Right atrium auricular region (tissue), 2 donors: Measurements from ENCODE around the gene TUBB4A. TPM values are rescaled to one million over a fixed set of nuclear protein-coding genes. Genes with fewer than 3 reads are reported as not detected.

Experiments used
- DNase-seq: peaks from one replicate; pipeline ENCODE4 v3.0.0-alpha.2; 2019; ENCODE audit warnings: low spot score
- H3K27ac ChIP-seq, 2 donors: fragments of 200-600 bp; sonication (generic); 1 replicate in 1 of 2; 2 replicates in 1 of 2; pipeline ENCODE4 v1.5.1; 2016 to 2019
- H3K27me3 ChIP-seq, 2 donors: fragments of 200-600 bp; sonication (generic); one replicate each; pipeline versions ENCODE4 v1.5.1 to v1.6.0; 2017 to 2019
- H3K36me3 ChIP-seq: fragments of 200-600 bp; sonication (generic); one replicate; pipeline ENCODE4 v1.5.1; 2016
- H3K4me1 ChIP-seq, 2 donors: fragments of 200-600 bp; sonication (generic); one replicate each; pipeline versions ENCODE4 v1.5.1 to v1.6.0; 2017 to 2019
- H3K4me3 ChIP-seq, 2 donors: fragments of 200-600 bp; sonication (generic); 1 replicate in 1 of 2; 2 replicates in 1 of 2; pipeline ENCODE4 v1.5.1; 2017 to 2019; ENCODE audit warnings: mild to moderate bottlenecking in 1 of 2, moderate library complexity in 1 of 2
- H3K9me3 ChIP-seq, 2 donors: fragments of 200-600 bp; sonication (generic); one replicate each; pipeline ENCODE4 v1.5.1; 2019
- CTCF ChIP-seq, 2 donors: fragments of 200-600 bp; sonication (generic); IDR thresholded peaks; one replicate each; pipeline ENCODE4 v1.5.1; 2019; ENCODE audit warnings: antibody characterized with exemption in 2 of 2
- total RNA-seq, 2 donors: library from RNA; depleted of rRNA; stranded (reverse); fragments of >200 nt; gene quantifications; one replicate each; pipeline ENCODE4 v1.1.0, GENCODE V29; 2016

The TUBB4A gene
- total RNA-seq, 2 donors from 2014 or later = 0.83 to 2.3 TPM

GRCh38 chr19:6457958-6458694 is 44.0 kb downstream of the TUBB4A start:
- Histone ChIP-seq H3K4me1 (peaks cover 0 to 19% of the 10 kb centered on the region in 2 donors), H3K27me3 (no peaks in the 10 kb centered on the region), H3K9me3 (peaks cover 6 to 16% of the 10 kb centered on the region in 2 donors), H3K27ac (peak overlapping the region in 1 of 2 donors; percentile 83), H3K36me3 (peaks cover 28% of the 10 kb centered on the region), H3K4me3 (peak overlapping the region in 1 of 2 donors; percentile 68)
- DNase-seq = no peak
- no peak for TF ChIP-seq CTCF (IDR thresholded peaks at IDR 0.05)

GRCh38 chr19:6455924-6456323 is 46.2 kb downstream of the TUBB4A start:
- no peak for TF ChIP-seq CTCF (IDR thresholded peaks at IDR 0.05)
- no peak overlapping the region for H3K4me3 ChIP-seq
- H3K9me3 ChIP-seq = peaks cover 6 to 16% of the 10 kb centered on the region in 2 donors
- peaks cover 0 to 19% of the 10 kb centered on the region in 2 donors for H3K4me1 ChIP-seq
- DNase-seq = no peak
- H3K27me3 ChIP-seq = no peaks in the 10 kb centered on the region
- no peak overlapping the region for H3K27ac ChIP-seq
- peaks cover 39% of the 10 kb centered on the region for H3K36me3 ChIP-seq

- H3K27ac ChIP-seq = no peak overlapping the region
- peaks cover 44% of the 10 kb centered on the region for H3K36me3 ChIP-seq
These were observed 48.1 kb downstream of the TUBB4A start for GRCh38 chr19:6453951-6454565.

GRCh38 chr19:6452899-6453298 is 49.2 kb downstream of the TUBB4A start:
- DNase-seq = no peak
- H3K9me3 ChIP-seq = peaks cover 6 to 16% of the 10 kb centered on the region in 2 donors
- H3K4me3 ChIP-seq = no peak overlapping the region
- TF ChIP-seq CTCF (IDR thresholded peaks at IDR 0.05) = no peak
- no peak overlapping the region for H3K27ac ChIP-seq
- peaks cover 0 to 1% of the 10 kb centered on the region in 2 donors for H3K4me1 ChIP-seq
- no peaks in the 10 kb centered on the region for H3K27me3 ChIP-seq
- H3K36me3 ChIP-seq = peaks cover 44% of the 10 kb centered on the region

More at GRCh38 chr19:6453951-6454565, 48.1 kb downstream of the TUBB4A start:
- H3K9me3 ChIP-seq = peaks cover 6 to 16% of the 10 kb centered on the region in 2 donors
- no peak for TF ChIP-seq CTCF (IDR thresholded peaks at IDR 0.05)
- H3K27me3 ChIP-seq = no peaks in the 10 kb centered on the region
- H3K4me3 ChIP-seq = no peak overlapping the region
- H3K4me1 ChIP-seq = peaks cover 0 to 13% of the 10 kb centered on the region in 2 donors
- no peak for DNase-seq

- H3K27me3 ChIP-seq = no peaks in the 10 kb centered on the region
- no peak overlapping the region for H3K27ac ChIP-seq
- no peaks in the 10 kb centered on the region for H3K4me1 ChIP-seq
- H3K36me3 ChIP-seq = peaks cover 44% of the 10 kb centered on the region
- DNase-seq = no peak
- H3K9me3 ChIP-seq = peaks cover 6 to 16% of the 10 kb centered on the region in 2 donors
- no peak overlapping the region for H3K4me3 ChIP-seq
- no peak for TF ChIP-seq CTCF (IDR thresholded peaks at IDR 0.05)
These were observed 49.9 kb downstream of the TUBB4A start for GRCh38 chr19:6452223-6452614.
